Left ventricle myocardium inferior (tissue), 1 donor: ENCODE data around the gene KLHL29. TPM values are rescaled to one million over a fixed set of nuclear protein-coding genes. Genes with fewer than 3 reads are reported as not detected.

ENCODE experiments used
- DNase-seq: peaks from one replicate; pipeline ENCODE4 v3.0.0-alpha.2; 2020
- H3K27ac ChIP-seq: fragments of 200-600 bp; replicated peaks from 2 replicates; pipeline ENCODE4 v1.8.0; 2021
- H3K27me3 ChIP-seq: fragments of 200-600 bp; 2 replicates; pipeline ENCODE4 v1.8.0; 2021; ENCODE audit warnings: low read depth
- H3K36me3 ChIP-seq: fragments of 200-600 bp; 2 replicates; pipeline ENCODE4 v1.8.0; 2021
- H3K4me1 ChIP-seq: fragments of 200-600 bp; 2 replicates; pipeline ENCODE4 v1.8.0; 2021
- H3K4me3 ChIP-seq: fragments of 200-600 bp; 2 replicates; pipeline ENCODE4 v1.8.0; 2021; ENCODE audit warnings: mild to moderate bottlenecking, moderate library complexity
- H3K9me3 ChIP-seq: fragments of 200-600 bp; replicated peaks from 2 replicates; pipeline ENCODE4 v1.8.0; 2021
- CTCF ChIP-seq: fragments of 200-600 bp; IDR thresholded peaks from 2 replicates; pipeline ENCODE4 v1.8.0; 2021; ENCODE audit warnings: antibody characterized with exemption, mild to moderate bottlenecking, borderline replicate concordance
- intact Hi-C: fragments of 100-400 bp; cut with micrococcal nuclease; formaldehyde crosslinking; loops from one replicate; pipeline ENCODE4 v1.11.0; 2022
- total RNA-seq: library from RNA; stranded (reverse); fragmentation: NEBNext Ultra II Directional; extraction: Animal tissue kit (Norgen Biotek cat#: 25700); gene quantifications from one replicate; pipeline ENCODE4 v1.2.1, GENCODE V29; 2021
- donor health status: DM: no; HTN: yes; CAD: no; lungs with severe emphysema.

KLHL29 gene
- total RNA-seq, 1 donor from 2014 or later: 1.1 TPM

GRCh38 chr2:23568211-23568610 is 183.2 kb downstream of the KLHL29 start:
- Histone ChIP-seq H3K4me1 (peaks cover 40% of the 10 kb centered on the region), H3K27me3 (no peaks in the 10 kb centered on the region), H3K27ac (no peak overlapping the region), H3K36me3 (no peaks in the 10 kb centered on the region), H3K4me3 (no peak overlapping the region), H3K9me3 (no peaks in the 10 kb centered on the region)
- no peak for TF ChIP-seq CTCF
- DNase-seq: no peak
- intact Hi-C loops: no loop called here

GRCh38 chr2:23568626-23569190 is 183.7 kb downstream of the KLHL29 start:
- no peak overlapping the region for H3K27ac ChIP-seq
- peaks cover 35% of the 10 kb centered on the region for H3K4me1 ChIP-seq
- TF ChIP-seq CTCF: no peak
- H3K36me3 ChIP-seq: no peaks in the 10 kb centered on the region
- intact Hi-C loops: no loop called here
- DNase-seq: no peak
- no peaks in the 10 kb centered on the region for H3K27me3 ChIP-seq
- H3K9me3 ChIP-seq: no peaks in the 10 kb centered on the region
- H3K4me3 ChIP-seq: no peak overlapping the region

DNA sequence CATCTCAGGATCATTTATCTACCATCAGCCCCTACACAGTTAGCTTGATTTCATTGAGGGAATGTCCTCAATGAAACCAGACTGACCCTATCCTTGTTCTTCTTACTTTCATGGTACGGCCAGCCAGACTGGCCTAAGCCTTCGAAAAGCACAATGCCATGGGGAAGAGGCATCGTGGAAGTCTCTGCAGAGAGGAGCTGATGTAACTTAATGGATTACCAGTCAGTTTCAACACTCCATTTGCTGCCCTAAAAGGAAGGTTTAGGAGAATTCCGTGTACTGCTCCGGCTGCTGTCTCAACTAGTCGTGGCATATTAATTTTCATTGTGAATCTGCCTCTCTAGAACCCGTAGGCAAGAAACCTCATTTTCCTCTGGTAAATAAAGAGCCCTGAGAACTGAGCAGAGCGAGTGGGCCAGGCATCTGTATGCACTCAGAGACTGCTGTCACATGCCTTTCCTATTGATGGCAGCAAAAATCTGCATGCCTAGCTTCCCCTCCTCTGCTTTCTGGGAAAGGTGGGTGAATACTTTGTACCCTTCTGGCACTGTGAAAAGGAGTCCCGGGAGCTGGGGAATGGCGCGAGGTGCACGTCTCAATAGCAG is 184.9 kb downstream of the KLHL29 start:
- DNase-seq: no peak
- intact Hi-C loops: no loop called here
- H3K4me1 ChIP-seq: peaks cover 25% of the 10 kb centered on the region
- TF ChIP-seq CTCF: no peak
- no peaks in the 10 kb centered on the region for H3K27me3 ChIP-seq
- no peak overlapping the region for H3K4me3 ChIP-seq
- no peaks in the 10 kb centered on the region for H3K9me3 ChIP-seq
- no peak overlapping the region for H3K27ac ChIP-seq
- no peaks in the 10 kb centered on the region for H3K36me3 ChIP-seq

DNA sequence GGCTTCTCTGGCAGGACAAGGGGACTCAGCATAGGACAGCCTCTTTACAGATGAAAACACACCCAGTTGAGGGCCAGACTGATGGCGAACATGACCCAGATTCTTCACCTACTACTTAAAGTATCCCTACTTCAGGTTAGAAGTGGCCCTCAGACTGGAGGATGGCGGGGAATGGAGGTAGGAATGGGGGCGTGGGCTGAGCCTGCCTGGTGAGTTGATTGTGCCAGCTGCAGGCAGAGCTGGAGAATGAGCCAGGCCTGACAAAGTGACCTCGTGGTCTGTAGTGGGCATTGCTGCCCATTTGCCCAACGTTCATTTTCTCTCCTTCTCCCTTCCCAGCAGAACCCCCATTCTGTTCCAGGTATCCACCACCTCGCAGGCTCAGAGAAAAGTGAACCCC is 186.1 kb downstream of the KLHL29 start:
- Histone ChIP-seq H3K9me3 (no peaks in the 10 kb centered on the region), H3K4me3 (no peak overlapping the region), H3K27ac (no peak overlapping the region), H3K27me3 (no peaks in the 10 kb centered on the region), H3K4me1 (peaks cover 14% of the 10 kb centered on the region), H3K36me3 (no peaks in the 10 kb centered on the region)
- TF ChIP-seq CTCF: no peak
- intact Hi-C loops: no loop called here
- no peak for DNase-seq

GRCh38 chr2:23571527-23572282 is 186.7 kb downstream of the KLHL29 start:
- Histone ChIP-seq H3K9me3 (no peaks in the 10 kb centered on the region), H3K36me3 (no peaks in the 10 kb centered on the region), H3K27me3 (no peaks in the 10 kb centered on the region), H3K4me1 (peaks cover 9% of the 10 kb centered on the region), H3K27ac (no peak overlapping the region), H3K4me3 (no peak overlapping the region)
- intact Hi-C loops: no loop called here
- TF ChIP-seq CTCF: no peak
- DNase-seq: no peak
